Activated CD8-positive, alpha-beta memory T cell treated with anti-CD3 and anti-CD28 coated beads, Interleukin-2, amount 50 U/mL, for 24 hours (primary cell): Measurements from ENCODE around the gene TPP1.

ENCODE experiments used
- DNase-seq: peaks from one replicate; pipeline ENCODE4 v3.0.0-alpha.2; 2020; ENCODE audit errors: extremely low read depth

TPP1 gene

GRCh38 chr11:6563121-6563619 is 56.1 kb downstream of the TPP1 start:
- DNase-seq = no peak
